Measurements from ENCODE around the gene CELA2A.

Gene CELA2A

GRCh38 chr1:15507278-15507677 is 50.7 kb downstream of the CELA2A start:
- no peak overlapping the region for H3K27ac ChIP-seq
- no peak overlapping the region for H3K4me2 ChIP-seq
- H3K9ac ChIP-seq, result no peak overlapping the region
- no peaks in the 10 kb centered on the region for H4K20me1 ChIP-seq (ENCODE audit: insufficient read depth)
- no peak overlapping the region for H3K4me3 ChIP-seq (IDR thresholded peaks at IDR 0.05; ENCODE audit: insufficient read depth, low read depth, low read length)
- no peak for TF ChIP-seq CTCF (conservative IDR thresholded peaks at IDR 0.05; ENCODE audit: low read depth, low read length)
- H3K4me1 ChIP-seq (ENCODE audit: low read depth, poor library complexity, severe bottlenecking), result no peaks in the 10 kb centered on the region
- no peaks in the 10 kb centered on the region for H3K36me3 ChIP-seq (ENCODE audit: insufficient read depth)
- no peaks in the 10 kb centered on the region for H3K79me2 ChIP-seq (ENCODE audit: insufficient read depth, low read depth)
- H2AFZ ChIP-seq (ENCODE audit: low read depth), result no peak overlapping the region
- H3K27me3 ChIP-seq (ENCODE audit: insufficient read depth, low read depth), result no peaks in the 10 kb centered on the region

DNA sequence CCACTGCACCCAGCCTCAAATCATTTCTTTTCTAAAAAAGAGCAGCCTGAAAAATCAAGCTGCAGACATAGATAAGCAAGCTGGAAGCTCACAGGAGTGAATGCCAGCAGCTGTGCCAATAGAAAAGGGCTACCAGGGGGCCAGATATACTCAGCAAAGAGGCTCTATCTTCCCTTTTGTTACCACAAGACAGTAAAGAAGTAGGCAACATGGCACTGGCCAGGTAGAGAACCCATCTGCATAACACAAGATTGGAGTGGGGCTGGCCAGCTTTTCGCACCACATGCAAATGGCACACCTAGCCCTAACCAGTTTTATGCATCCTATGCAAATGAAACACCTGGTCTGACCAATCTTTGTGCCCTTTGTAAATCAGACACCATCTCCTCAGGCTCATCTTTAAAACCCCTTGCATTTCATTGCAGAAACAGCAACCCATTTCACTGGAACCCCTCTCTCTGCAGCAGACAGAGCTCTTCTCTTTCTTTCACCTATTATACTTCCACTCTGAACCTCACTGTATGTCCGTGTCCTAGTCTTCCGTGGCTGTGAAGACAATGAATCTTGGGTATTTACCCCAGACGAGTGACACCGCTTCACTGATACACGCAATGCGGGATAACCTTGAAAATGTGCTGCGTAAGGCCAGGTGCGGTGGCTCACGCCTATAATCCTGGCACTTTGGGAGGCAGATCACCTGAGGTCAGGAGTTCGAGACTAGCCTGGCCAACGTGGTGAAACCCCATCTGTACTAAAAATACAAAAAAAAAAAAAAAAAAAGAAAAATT is 52.4 kb downstream of the CELA2A start:
- TF ChIP-seq CTCF (conservative IDR thresholded peaks at IDR 0.05; ENCODE audit: low read depth, low read length), result no peak
- no peak overlapping the region for H3K4me3 ChIP-seq (IDR thresholded peaks at IDR 0.05; ENCODE audit: insufficient read depth, low read depth, low read length)
- no peaks in the 10 kb centered on the region for H3K27me3 ChIP-seq (ENCODE audit: insufficient read depth, low read depth)
- H3K9ac ChIP-seq, result no peak overlapping the region
- H3K4me2 ChIP-seq, result no peak overlapping the region
- no peaks in the 10 kb centered on the region for H3K79me2 ChIP-seq (ENCODE audit: insufficient read depth, low read depth)
- H3K4me1 ChIP-seq (ENCODE audit: low read depth, poor library complexity, severe bottlenecking), result no peaks in the 10 kb centered on the region
- no peak overlapping the region for H2AFZ ChIP-seq (ENCODE audit: low read depth)
- H3K36me3 ChIP-seq (ENCODE audit: insufficient read depth), result no peaks in the 10 kb centered on the region
- no peak overlapping the region for H3K27ac ChIP-seq
- no peaks in the 10 kb centered on the region for H4K20me1 ChIP-seq (ENCODE audit: insufficient read depth)

- Histone ChIP-seq H3K4me2 (no peak overlapping the region), H3K27ac (no peak overlapping the region), H4K20me1 (ENCODE audit: insufficient read depth) (no peaks in the 10 kb centered on the region), H3K9ac (no peak overlapping the region), H3K4me1 (ENCODE audit: low read depth, poor library complexity, severe bottlenecking) (no peaks in the 10 kb centered on the region), H3K4me3 (IDR thresholded peaks at IDR 0.05; ENCODE audit: insufficient read depth, low read depth, low read length) (no peak overlapping the region), H2AFZ (ENCODE audit: low read depth) (no peak overlapping the region), H3K79me2 (ENCODE audit: insufficient read depth, low read depth) (no peaks in the 10 kb centered on the region), H3K27me3 (ENCODE audit: insufficient read depth, low read depth) (no peaks in the 10 kb centered on the region), H3K36me3 (ENCODE audit: insufficient read depth) (no peaks in the 10 kb centered on the region)
- TF ChIP-seq CTCF (conservative IDR thresholded peaks at IDR 0.05; ENCODE audit: low read depth, low read length), result no peak
Measured at GRCh38 chr1:15509586-15509985, 53.1 kb downstream of the CELA2A start.

DNA sequence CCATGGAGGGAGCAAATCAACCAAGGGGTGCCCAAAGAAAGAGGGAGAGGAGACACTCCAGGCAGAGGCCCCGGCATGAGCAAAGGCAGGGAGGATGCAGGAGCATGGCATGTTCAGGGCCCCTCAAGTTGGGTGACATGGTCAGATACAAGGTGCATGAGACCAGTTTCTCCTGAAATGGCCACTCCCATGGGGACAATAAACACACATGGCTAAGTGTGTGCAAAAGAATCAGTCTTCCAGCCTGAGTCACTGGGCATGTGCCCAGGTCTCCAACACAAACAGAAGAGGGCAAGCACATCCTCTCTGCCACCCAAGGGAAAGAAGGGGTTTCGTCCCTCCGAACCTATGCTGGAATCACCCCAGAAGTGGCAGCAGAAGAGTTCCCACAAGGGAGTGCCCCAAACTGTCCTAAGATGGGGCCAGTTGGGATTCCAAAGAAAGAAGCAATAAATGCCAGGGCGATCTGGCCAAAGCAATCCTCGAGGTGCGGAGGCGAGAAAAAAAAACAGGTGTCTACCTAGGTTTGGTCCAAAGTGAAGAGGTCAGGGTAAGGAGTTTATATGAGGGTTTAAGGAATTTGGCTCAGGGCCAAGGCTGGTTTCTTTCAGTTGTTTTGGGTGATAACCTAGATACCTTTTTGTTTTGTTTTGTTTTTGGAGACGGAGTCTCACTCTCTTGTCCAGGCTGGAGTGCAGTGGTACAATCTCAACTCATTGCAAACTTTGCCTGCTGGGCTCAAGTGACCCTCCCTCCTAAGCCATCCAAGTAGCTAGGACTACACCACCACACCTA is 54.3 kb downstream of the CELA2A start:
- Histone ChIP-seq H3K4me3 (IDR thresholded peaks at IDR 0.05; ENCODE audit: insufficient read depth, low read depth, low read length) (no peak overlapping the region), H3K27ac (no peak overlapping the region), H3K9ac (no peak overlapping the region), H3K79me2 (ENCODE audit: insufficient read depth, low read depth) (no peaks in the 10 kb centered on the region), H3K4me1 (ENCODE audit: low read depth, poor library complexity, severe bottlenecking) (no peaks in the 10 kb centered on the region), H2AFZ (ENCODE audit: low read depth) (no peak overlapping the region), H3K4me2 (no peak overlapping the region), H3K27me3 (ENCODE audit: insufficient read depth, low read depth) (no peaks in the 10 kb centered on the region), H3K36me3 (ENCODE audit: insufficient read depth) (no peaks in the 10 kb centered on the region), H4K20me1 (ENCODE audit: insufficient read depth) (no peaks in the 10 kb centered on the region)
- no peak for TF ChIP-seq CTCF (conservative IDR thresholded peaks at IDR 0.05; ENCODE audit: low read depth, low read length)
